ENCODE measurements around the gene SPRED3.

The SPRED3 gene

GRCh38 chr19:38383184-38383583, 5.3 kb upstream of the SPRED3 start:
- no peaks in the 10 kb centered on the region for H3K9me3 ChIP-seq (ENCODE audit: control insufficient read depth, insufficient read depth, low read length)
- no peak overlapping the region for H3K9ac ChIP-seq (ENCODE audit: low read depth, low read length)
- peaks cover 15% of the 10 kb centered on the region; the same call in 1 of the 2 replicates for H3K36me3 ChIP-seq (ENCODE audit: insufficient read depth, low read length)
- no peaks in the 10 kb centered on the region; the same call in 1 of the 2 replicates for H3K4me1 ChIP-seq (ENCODE audit: insufficient read depth, low read length)

DNA sequence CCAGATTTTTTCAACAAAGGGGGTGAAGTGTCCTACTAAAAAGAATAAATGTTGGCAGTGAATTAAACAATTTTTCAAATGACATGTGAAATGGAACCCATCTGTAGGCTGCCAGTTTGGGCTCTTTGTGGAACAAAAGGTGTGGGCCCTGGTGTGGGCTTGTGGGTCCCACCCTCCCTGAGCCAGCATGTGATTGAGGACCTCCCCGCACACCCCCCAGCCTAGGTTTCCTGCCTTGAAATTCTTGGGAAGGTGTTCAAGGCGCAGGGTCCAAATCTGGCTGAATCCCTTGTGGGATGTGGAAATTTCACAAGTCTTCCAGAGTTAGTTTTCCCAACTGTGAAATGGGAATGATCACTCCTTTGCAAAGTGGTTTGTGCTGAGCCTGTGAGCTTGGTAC, 4.8 kb upstream of the SPRED3 start:
- no peak overlapping the region for H3K9ac ChIP-seq (ENCODE audit: low read depth, low read length)
- H3K4me1 ChIP-seq (ENCODE audit: insufficient read depth, low read length) = no peaks in the 10 kb centered on the region; the same call in 1 of the 2 replicates
- peaks cover 15% of the 10 kb centered on the region; the same call in 1 of the 2 replicates for H3K36me3 ChIP-seq (ENCODE audit: insufficient read depth, low read length)
- H3K9me3 ChIP-seq (ENCODE audit: control insufficient read depth, insufficient read depth, low read length) = no peaks in the 10 kb centered on the region

GRCh38 chr19:38384209-38385027, 4.1 kb upstream of the SPRED3 start:
- H3K9ac ChIP-seq (ENCODE audit: low read depth, low read length) = no peak overlapping the region
- no peaks in the 10 kb centered on the region for H3K9me3 ChIP-seq (ENCODE audit: control insufficient read depth, insufficient read depth, low read length)
- H3K36me3 ChIP-seq (ENCODE audit: insufficient read depth, low read length) = peaks cover 13% of the 10 kb centered on the region; the same call in 1 of the 2 replicates
- no peaks in the 10 kb centered on the region; the same call in 1 of the 2 replicates for H3K4me1 ChIP-seq (ENCODE audit: insufficient read depth, low read length)

- Histone ChIP-seq H3K36me3 (ENCODE audit: insufficient read depth, low read length) (peaks cover 11% of the 10 kb centered on the region; the same call in 1 of the 2 replicates), H3K9ac (ENCODE audit: low read depth, low read length) (no peak overlapping the region; the same call in 1 of the 2 replicates), H3K9me3 (ENCODE audit: control insufficient read depth, insufficient read depth, low read length) (no peaks in the 10 kb centered on the region), H3K4me1 (ENCODE audit: insufficient read depth, low read length) (no peaks in the 10 kb centered on the region; the same call in 1 of the 2 replicates)
Observed at GRCh38 chr19:38385057-38385803, 3.3 kb upstream of the SPRED3 start.

- Histone ChIP-seq H3K9me3 (ENCODE audit: control insufficient read depth, insufficient read depth, low read length) (no peaks in the 10 kb centered on the region), H3K4me1 (ENCODE audit: insufficient read depth, low read length) (peaks cover 5% of the 10 kb centered on the region), H3K9ac (ENCODE audit: low read depth, low read length) (peak overlapping the region; percentile 56; the same call in 1 of the 2 replicates), H3K36me3 (ENCODE audit: insufficient read depth, low read length) (peaks cover 11% of the 10 kb centered on the region; the same call in 1 of the 2 replicates)
Observed at GRCh38 chr19:38385804-38386257, 2.7 kb upstream of the SPRED3 start.

DNA sequence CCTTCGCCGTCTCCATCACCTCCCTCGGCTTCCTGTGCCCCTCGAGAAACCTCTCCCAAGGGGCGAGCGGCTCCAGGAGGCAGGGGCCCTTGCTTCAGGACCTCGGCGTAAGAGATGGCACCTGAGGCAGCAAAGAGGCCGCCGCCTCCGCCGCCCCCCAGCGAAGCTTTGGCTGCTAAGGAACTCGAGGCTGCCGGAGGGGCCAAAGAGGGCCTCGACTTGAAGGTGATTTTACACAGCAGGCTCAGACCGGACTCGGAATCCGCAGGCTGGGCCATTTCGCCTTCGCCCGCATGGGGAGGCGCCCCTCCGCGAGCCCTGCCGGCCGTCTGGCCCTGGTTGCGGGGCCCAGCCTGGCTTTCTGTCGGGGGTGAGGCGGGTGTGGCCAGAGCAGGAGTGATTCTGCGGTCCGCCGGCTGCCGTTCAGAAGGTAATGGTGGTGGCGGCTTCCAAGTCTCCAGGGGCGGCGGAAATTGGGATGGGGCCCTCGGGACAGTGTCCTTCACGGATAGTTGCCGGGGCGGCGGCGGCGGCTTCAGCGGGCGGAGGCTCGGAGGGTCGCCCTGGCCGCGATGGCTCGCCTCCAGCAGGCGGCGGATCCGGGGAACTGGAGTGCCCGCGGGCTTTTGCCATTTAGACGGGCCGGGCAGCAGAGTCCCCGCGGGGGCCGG, 2.1 kb upstream of the SPRED3 start:
- Histone ChIP-seq H3K9ac (ENCODE audit: low read depth, low read length) (peak overlapping the region; percentile 56; the same call in 1 of the 2 replicates), H3K4me1 (ENCODE audit: insufficient read depth, low read length) (peaks cover 10% of the 10 kb centered on the region), H3K9me3 (ENCODE audit: control insufficient read depth, insufficient read depth, low read length) (no peaks in the 10 kb centered on the region), H3K36me3 (ENCODE audit: insufficient read depth, low read length) (peaks cover 6% of the 10 kb centered on the region; the same call in 1 of the 2 replicates)

- H3K9ac ChIP-seq (ENCODE audit: low read depth, low read length) = peak overlapping the region; percentile 56
- peaks cover 15% of the 10 kb centered on the region for H3K4me1 ChIP-seq (ENCODE audit: insufficient read depth, low read length)
- peaks cover 4% of the 10 kb centered on the region; the same call in 1 of the 2 replicates for H3K36me3 ChIP-seq (ENCODE audit: insufficient read depth, low read length)
- H3K9me3 ChIP-seq (ENCODE audit: control insufficient read depth, insufficient read depth, low read length) = no peaks in the 10 kb centered on the region
Observed at GRCh38 chr19:38386971-38387549, 1.4 kb upstream of the SPRED3 start.

DNA sequence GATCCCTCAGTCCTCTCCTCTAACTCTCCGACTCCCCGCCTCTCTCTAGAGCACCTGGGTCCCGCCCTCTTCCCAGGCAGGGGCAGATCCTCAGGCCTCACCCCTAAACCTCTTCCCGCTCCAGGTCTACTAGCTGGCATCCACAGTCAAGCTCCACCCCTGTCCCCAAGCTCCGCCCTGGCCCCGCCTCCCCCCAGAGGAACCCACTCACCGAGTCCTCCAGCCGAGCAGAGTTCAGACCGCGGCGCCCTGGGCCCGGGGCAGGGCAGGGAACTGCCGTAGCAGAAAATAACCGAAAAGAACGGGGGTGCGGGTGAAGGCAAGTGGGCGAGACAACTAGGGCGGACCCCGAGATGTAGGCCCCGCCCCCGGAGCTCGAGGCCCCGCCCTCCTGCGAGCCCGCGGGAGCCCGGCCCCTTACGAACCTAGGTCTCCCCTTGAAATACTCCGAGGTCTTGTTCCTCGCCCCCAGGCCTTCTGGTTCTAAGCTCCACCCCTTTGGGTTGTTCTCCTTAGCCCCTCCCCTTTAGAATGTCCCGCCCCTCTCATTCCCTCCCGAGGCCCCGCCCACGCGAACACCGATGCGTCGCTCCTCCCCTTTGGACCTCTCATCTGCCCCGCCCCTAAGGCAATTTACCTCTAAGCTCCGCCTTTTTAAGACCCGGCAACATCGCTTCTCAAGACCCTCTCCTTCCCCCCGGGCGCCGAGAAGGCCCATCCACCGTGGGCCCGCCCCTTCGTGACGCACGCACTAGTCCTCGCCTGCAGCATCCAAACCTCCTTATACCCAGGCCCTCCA, 748 bp upstream of the SPRED3 start, which contains the start of gene GGN:
TSS of gene GGN (minus strand) at position 485 of the 799 bp plus-strand sequence. CDS start 773 bp downstream, outside the sequence.
- Histone ChIP-seq H3K9ac (ENCODE audit: low read depth, low read length) (peak within 1 kb of the TSS; percentile 75), H3K36me3 (ENCODE audit: insufficient read depth, low read length) (peaks cover 4% of the 10 kb centered on the region; the same call in 1 of the 2 replicates), H3K9me3 (ENCODE audit: control insufficient read depth, insufficient read depth, low read length) (no peaks in the 10 kb centered on the region), H3K4me1 (ENCODE audit: insufficient read depth, low read length) (peaks cover 19% of the 10 kb centered on the region)

DNA sequence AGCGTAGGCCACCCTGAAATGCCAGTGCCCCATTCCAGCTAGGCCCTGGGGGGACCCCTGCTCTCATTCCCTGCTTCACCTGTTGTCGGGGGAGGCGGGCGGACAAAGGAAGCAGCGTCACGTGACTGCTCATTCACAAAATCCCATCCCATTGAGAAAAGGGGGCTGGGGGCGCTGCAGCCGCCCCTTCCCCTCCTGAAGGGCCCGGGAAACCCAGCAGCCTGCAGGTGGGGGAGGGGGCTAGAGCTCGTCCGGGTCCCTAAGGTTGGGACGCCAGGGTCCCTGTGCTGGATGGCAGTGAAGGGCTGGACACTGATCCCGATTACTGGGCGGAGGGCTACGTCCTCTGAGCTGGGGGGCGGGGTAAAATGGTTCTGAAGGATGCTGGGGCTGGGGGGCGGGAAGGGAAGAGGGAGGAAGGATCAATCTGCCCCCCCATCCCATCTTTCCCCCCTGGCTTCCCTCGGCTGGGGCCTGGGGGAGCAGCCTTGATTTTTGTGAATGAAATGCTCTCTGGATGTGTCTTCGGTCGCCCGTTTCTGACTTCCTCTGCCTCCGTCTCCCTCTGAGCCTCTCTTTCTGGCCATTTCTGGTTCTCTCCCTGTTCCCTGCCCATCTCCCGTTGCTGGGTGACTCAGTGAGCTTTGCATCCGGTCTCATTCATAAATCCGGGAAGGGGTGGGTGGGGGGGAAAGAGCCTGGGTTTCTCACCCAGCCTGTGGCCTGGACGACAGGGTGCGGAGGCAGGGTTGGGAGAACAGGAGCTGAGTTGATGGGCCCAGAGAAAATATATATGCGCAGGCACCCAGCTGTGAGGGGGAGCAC, 816 bp downstream of the SPRED3 start:
- no peaks in the 10 kb centered on the region for H3K9me3 ChIP-seq (ENCODE audit: control insufficient read depth, insufficient read depth, low read length)
- peaks cover 22% of the 10 kb centered on the region for H3K4me1 ChIP-seq (ENCODE audit: insufficient read depth, low read length)
- H3K36me3 ChIP-seq (ENCODE audit: insufficient read depth, low read length) = peaks cover 3% of the 10 kb centered on the region
- H3K9ac ChIP-seq (ENCODE audit: low read depth, low read length) = peak overlapping the region; percentile 75

- Histone ChIP-seq H3K9ac (ENCODE audit: low read depth, low read length) (peak overlapping the region; percentile 45; the same call in 1 of the 2 replicates), H3K36me3 (ENCODE audit: insufficient read depth, low read length) (peaks cover 3% of the 10 kb centered on the region), H3K9me3 (ENCODE audit: control insufficient read depth, insufficient read depth, low read length) (no peaks in the 10 kb centered on the region), H3K4me1 (ENCODE audit: insufficient read depth, low read length) (peaks cover 23% of the 10 kb centered on the region)
Observed at GRCh38 chr19:38389957-38390924, 1.7 kb downstream of the SPRED3 start.

GRCh38 chr19:38391911-38392464, 3.5 kb downstream of the SPRED3 start:
- Histone ChIP-seq H3K9me3 (ENCODE audit: control insufficient read depth, insufficient read depth, low read length) (no peaks in the 10 kb centered on the region), H3K4me1 (ENCODE audit: insufficient read depth, low read length) (peaks cover 23% of the 10 kb centered on the region), H3K9ac (ENCODE audit: low read depth, low read length) (no peak overlapping the region), H3K36me3 (ENCODE audit: insufficient read depth, low read length) (peaks cover 3% of the 10 kb centered on the region)
